HuH-7 (cell line): ENCODE data around the gene WDR35.

Experiments
- DNase-seq: peaks from one replicate; pipeline ENCODE4 v3.0.0; 2011; ENCODE audit warnings: low spot score

The WDR35 gene

DNA sequence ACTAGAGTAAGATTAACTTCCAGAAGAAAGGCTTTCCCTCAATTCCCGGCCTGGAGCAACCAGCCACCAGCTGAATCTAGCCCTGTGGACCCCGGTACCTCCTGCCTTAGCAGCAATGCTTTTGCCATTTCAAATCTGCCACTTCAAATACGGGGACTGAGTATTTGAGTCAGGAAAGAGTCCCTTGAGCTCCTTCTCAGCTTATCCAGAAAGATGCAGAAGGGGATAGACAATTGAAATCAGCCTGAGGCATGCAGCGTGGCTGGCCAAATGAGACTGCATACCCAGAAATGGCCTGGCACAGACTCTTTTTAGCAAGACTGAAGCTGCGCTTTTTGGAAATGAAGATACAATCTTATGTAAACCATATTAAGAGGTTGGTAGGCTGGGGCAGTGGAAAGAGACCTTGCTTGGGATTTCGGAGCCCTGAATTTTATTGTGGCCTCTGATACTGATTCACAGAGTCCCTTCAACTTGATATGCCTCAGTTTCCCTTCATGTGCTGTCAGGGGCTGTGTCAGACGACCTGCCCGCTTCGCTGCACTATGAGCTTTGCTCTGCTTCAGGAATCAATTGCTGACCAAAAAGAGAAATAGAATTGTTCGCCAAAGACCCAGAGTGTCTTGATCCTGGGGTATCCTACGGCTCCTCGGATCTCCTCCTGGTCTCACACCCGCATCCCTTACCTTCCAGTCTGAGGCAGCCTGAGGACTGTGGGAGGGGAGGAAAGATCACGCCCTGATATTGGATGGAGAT lies 21.5 kb upstream of the WDR35 start:
- no peak for DNase-seq

GRCh38 chr2:20008703-20009102 lies 18.8 kb upstream of the WDR35 start:
- DNase-seq: peak; percentile 30

DNA sequence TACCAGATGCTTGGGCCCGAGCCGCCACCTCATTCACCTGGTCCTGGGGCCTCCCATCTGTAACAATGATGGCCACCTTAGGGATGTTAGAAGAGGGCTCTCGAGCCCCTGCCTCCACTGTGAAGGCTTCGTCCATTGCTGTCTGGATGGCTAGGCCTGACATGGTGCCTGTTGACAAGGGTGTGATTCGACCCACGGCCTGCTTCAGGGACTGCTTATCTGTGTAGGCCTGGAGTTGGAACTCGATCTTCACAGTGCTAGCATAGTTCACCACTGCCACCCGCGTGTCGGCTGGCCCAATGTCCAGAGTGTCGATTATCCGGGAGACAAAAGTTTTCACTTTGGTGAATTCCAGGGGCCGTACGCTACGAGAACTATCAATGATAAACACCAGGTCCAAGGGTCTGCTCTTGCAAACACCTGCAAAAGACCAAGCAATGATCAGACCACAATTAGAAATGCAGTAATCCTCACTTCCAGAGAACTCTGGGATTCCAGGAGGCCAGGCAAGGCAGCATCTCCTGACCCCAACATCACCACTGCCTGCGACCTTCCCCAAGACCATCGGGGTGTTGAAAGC lies 16.1 kb upstream of the WDR35 start:
- DNase-seq: no peak

- DNase-seq: no peak
Observed at GRCh38 chr2:20005067-20005627, 15.2 kb upstream of the WDR35 start.

GRCh38 chr2:20001361-20001863 lies 11.5 kb upstream of the WDR35 start:
- DNase-seq: no peak

DNA sequence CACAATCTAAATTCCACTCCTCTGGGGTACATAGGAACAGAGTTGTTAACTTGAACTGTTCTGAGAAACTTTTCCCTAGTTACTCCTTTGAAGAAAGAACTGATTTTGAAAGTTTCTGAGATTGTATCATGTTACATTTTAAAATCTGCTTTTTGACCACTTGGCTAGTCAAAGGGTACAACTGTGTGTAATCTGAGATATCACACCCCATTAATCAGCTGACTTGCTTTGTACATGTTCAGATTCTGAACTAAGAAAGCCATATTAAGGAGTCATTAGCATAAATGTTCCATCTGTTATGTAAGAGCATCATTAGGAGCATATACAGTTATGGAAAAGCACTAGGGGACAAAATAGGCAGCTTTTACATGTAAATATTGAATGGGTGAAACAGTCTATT lies 3.8 kb upstream of the WDR35 start:
- no peak for DNase-seq

DNA sequence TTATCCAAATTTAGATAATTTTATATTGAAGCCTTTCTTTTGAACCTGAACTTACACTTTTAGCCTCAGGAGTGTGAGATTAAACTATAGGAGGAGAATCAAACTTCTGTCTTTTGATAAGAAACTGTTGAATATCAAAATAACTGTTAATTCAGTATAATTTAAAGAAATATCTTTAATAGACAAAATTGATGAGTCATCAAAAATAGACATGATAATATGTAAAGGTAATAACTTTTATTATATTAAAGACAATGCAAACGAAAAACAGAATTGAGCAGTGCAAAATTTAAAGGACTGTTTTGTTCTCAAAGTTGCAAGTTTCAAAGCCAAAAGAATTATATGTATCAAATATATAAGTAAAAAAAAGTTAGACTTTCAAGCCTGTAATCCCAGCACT lies 2.0 kb upstream of the WDR35 start:
- DNase-seq: no peak

GRCh38 chr2:19990416-19990728 lies 467 bp upstream of the WDR35 start:
- DNase-seq: no peak

DNA sequence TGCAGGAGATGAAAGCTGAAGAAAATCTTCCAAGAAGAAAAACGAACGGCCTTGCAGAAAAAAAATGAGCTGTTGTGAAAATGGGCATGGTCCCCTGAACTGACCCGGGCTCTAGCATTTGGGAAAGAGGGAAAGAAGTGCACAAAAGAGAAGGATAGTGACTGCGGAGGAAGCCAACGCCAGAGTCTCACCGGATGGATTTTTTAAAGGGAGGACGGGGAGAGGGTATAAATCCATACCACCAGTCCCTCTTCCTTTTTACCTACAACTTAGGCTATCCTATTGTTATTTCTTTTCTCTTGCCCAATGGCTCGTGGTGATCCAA lies 601 bp downstream of the WDR35 start:
- no peak for DNase-seq

DNA sequence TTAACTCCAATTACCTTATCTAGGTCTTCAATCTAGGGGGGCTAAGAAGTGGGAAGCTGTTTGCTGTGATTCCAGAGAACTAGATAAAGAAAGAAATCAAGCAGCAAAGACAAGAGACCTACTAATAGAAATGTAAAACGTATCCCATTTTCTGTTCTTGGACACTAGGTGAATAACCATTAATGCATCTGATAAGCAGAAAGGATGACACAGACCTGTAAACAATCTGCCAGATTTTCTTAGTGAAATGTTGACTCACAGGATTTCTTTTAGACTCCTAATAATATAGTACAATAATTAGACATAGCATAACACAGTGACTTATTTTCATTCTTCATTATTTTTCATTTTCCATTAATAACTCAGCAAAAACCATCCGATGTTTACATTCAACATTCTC lies 1.3 kb downstream of the WDR35 start:
- no peak for DNase-seq

DNA sequence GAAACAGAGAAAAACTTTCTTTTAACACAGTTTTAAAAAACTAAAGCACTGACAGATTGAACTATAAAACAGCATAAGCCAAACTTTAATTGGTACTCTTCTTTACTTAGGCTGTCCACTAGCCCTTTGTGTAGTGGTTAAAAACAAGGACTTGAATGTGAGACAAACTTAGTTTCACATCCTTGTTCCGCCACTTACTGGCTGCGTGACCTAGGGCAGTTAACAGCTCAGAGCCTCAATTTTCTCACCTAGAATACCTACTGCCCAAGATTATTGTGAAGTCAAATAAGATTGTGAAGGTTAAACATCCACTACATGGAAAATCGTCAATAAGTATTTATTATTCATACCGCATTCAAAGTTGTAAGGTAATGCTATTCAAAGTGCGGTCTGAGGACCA lies 2.0 kb downstream of the WDR35 start:
- no peak for DNase-seq

DNA sequence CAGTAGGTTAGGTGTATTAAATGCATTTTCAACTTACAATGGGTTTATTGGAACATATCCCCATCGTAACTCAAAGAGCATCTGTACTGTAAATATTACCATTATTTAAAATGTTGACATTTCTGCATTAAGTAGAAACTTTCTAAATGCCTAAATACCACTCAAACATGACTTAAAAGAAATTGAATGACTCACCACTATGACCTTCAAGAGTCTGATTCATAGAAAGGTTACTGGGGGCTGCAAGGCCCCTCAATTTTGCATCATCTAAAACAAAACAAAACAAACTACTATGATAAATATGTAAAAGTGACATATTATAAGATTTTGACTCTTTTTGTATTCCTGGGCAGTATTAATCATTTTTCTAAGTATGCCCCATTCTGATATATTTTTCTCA lies 7.6 kb downstream of the WDR35 start:
- DNase-seq: no peak

DNA sequence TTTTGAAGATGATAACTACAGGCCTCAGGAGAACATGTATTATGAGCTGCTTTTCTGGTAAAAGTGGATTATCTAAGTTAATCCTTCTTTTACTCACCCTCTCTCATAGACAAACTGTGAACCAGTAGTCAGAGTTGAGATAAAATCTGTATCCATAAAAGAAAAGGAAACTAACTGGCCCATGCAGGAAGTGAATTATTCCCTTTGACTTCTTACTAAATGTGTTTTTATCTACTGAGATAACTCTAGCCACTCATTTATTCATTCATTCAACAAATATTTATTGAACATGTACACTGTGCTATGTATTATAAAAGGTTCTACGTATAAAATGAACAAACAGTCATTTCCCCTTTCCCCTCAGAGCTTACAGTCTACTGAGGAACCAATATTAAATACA lies 10.0 kb downstream of the WDR35 start:
- no peak for DNase-seq

DNA sequence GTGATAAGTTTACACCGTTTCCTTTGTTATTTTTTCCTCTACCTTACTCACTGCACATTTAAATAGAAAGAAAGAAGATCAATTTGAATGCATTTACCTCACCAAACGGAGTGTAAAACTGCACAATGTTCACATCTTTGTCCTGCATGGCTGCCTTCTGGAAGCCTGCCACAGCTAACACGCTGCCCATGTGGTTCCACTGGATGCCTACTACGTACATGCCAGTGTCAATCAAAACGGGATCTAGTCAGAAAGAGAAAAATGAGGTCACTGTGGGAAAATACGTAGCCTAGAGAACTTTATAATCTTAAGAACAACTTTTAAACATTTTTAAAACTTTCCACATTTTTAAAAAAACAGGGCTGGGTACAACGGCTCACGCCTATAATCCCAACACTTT lies 16.4 kb downstream of the WDR35 start:
- DNase-seq: no peak

DNA sequence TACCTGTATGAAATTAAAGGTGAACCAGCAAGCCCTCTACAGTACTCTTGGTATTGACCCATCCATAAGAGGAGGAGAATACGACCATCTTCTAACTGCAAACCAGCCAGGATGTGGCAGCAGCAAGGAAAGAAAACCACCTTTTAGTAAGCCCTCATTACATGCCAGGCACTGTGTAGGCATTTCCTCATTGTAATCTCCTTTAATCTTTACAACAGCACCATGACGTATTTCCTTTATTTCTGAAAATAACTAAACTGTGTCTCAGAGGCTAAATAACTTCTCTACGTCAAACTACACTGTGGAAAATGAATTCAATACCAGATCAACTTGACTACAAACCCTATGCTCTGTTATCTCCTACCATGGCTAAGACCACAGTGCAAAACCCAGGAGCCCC lies 18.2 kb downstream of the WDR35 start:
- no peak for DNase-seq

- DNase-seq: no peak
Observed at GRCh38 chr2:19963386-19963785, 26.5 kb downstream of the WDR35 start.

DNA sequence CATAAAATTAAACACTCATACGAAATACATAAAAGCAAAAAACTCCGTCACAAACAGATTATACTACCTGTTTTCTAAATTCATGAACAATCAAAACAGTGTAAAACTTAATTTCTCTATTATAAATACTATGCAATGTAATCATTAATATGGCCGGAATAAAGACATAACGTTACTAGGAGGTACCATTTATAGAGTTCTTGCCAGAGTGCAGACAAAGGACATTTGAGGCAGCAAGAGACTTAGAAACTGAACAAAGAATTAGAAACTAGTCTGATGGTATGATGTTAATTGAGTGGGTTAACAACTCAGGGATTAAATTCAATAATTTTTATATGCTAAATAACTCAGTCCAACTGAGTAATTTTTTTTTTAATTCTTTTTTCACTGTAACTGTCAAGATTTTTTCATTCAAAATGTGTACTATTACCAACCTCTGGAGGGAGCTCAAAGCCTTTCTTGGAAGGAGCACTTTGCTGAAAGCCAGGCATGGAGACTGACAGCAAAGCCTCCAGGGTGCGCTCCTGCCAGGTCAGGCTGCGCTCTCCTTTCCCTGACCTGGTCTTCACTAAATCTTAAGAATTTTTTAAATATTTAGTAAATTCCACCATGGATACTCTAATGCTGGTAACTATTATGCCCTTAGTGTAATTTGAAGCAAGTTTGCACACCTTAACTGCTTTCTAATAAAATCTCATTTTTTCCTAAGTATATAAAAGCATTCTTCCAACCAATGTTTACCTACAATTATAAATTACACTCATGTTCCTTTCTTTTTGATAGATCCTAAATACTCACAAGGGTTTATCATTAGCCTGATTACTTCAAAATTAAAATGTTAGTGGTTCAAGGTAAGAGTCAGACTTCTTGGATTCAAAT lies 34.1 kb downstream of the WDR35 start:
- DNase-seq: peak; percentile 53

GRCh38 chr2:19949071-19949470 lies 40.8 kb downstream of the WDR35 start:
- no peak for DNase-seq

DNA sequence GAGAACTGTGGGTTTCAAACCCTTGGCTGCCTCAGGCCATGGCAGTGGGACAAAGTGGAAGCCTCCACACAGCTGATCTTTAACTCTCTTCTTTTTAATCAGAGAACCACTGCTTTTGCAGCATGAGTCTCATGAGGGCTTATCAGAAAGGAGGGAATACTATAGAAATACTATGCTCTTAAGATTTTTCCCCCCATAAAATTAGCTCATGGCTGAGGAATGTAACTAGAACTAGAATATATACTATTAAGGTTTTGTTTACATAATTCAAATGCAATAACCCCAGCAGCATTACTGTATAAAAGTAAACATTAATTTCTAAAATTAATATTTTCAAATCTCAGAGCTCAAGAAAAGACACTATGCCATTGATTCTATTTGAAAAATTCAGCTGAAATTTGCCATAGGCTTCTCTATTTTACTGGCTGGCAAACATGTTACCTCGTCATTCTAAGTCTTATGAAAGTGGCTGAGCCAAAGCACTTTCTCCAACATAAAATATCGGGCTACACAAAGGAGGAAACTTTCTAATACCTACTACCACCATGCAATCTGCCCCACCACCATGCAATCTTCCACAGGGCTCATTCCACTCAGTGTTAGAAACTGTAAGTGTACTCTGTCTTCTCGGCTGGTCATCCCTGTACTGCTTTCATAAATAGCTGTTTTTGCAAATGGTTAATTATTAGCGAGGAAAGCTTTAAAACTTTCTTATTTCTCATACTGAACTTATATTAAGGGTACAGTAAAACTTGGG lies 42.5 kb downstream of the WDR35 start:
- DNase-seq: no peak

- no peak for DNase-seq
Observed at GRCh38 chr2:19944205-19944845, 45.6 kb downstream of the WDR35 start.

- peak; percentile 3 for DNase-seq
Observed at GRCh38 chr2:19943189-19943588, 46.7 kb downstream of the WDR35 start.

DNA sequence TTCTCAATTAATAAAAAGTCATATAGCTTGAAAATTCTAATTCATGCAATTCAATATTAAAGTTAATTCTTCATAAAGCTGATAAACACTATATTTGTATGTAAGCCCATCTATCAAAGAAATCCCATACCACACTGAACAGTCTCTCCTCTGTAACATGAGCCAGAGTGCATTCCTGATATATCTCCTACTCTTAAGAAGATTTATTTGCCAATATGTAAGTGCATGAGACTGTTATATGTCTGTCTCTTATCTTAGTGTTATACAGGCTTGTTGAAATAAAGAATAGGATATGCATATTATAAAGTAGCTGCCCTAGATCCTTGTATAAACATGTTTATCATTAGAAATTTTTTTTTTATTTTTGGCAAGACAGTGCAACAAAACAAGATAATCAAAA lies 47.7 kb downstream of the WDR35 start:
- DNase-seq: no peak
